PC-3 (cell line): Measurements from ENCODE around the gene ULBP1. TPM values are rescaled to one million over a fixed set of nuclear protein-coding genes. Genes with fewer than 3 reads are reported as not detected.
"Not testable (repeated sequence)": the region's sequence is repeated elsewhere in the genome, so short reads cannot be mapped to it uniquely, and the experiment has no call there.

Experiments
- ATAC-seq: fragments of 200-7000 bp; cut with Tn5 transposase; 2 replicates; pipeline ENCODE4 v1.9.1; 2020; ENCODE audit warnings: mild to moderate bottlenecking, moderate library complexity
- BruUV-seq: library from RNA; stranded (reverse); fragments of 400-500 nt; replicated peaks from 2 replicates; lab custom pipeline; 2021; lab: Mats Ljungman, UMichigan
- CTCF ChIA-PET: fragments of 300-600 bp; sonication (Branson Sonifier 250); formaldehyde crosslinking; loops from one replicate; lab custom pipeline; 2022; ENCODE audit warnings: antibody characterized with exemption; lab: Charles Lee
- POLR2A ChIA-PET: fragments of 300-600 bp; sonication (Branson Sonifier 250); formaldehyde crosslinking; loops from one replicate; lab custom pipeline; 2022; ENCODE audit warnings: antibody characterized with exemption; ENCODE audit not compliant: unreplicated experiment; lab: Charles Lee
- DNase-seq: peaks from one replicate; pipeline ENCODE4 v3.0.0-alpha.2; 2015
- H2AFZ ChIP-seq: fragments of 300-600 bp; sonication (generic); 2 replicates; pipeline ENCODE4 v1.6.0; 2016; ENCODE audit warnings: antibody characterized with exemption, low read length
- H3F3A ChIP-seq: fragments of 300-600 bp; sonication (generic); one replicate; pipeline ENCODE4 v1.6.0; 2017; ENCODE audit warnings: antibody characterized with exemption, low read length, control low read depth, mild to moderate bottlenecking; ENCODE audit not compliant: unreplicated experiment
- H3K27ac ChIP-seq: fragments of 300-600 bp; sonication (generic); 2 replicates; pipeline ENCODE4 v1.5.1; 2016; ENCODE audit warnings: mild to moderate bottlenecking, low read length
- H3K27me3 ChIP-seq: fragments of 300-600 bp; sonication (generic); 2 replicates; pipeline ENCODE4 v1.6.1; 2016; ENCODE audit warnings: low read length, mixed read lengths
- H3K36me3 ChIP-seq: fragments of 300-600 bp; sonication (generic); 2 replicates; pipeline ENCODE4 v1.6.1; 2016; ENCODE audit warnings: low read depth, mixed run types, low read length, mixed read lengths
- H3K4me1 ChIP-seq: fragments of 300-600 bp; sonication (generic); 2 replicates; pipeline ENCODE4 v1.5.1; 2016; ENCODE audit warnings: low read length; ENCODE audit not compliant: insufficient read depth
- H3K4me2 ChIP-seq: fragments of 300-600 bp; sonication (generic); 2 replicates; pipeline ENCODE4 v1.6.0; 2016; ENCODE audit warnings: low read length
- H3K4me3 ChIP-seq: fragments of 300-600 bp; sonication (generic); 2 replicates; pipeline ENCODE4 v1.5.1; 2016; ENCODE audit warnings: mild to moderate bottlenecking, low read length, mixed read lengths
- H3K79me2 ChIP-seq: fragments of 300-600 bp; sonication (generic); 2 replicates; pipeline ENCODE4 v1.6.1; 2017; ENCODE audit warnings: low read length, mixed read lengths
- H3K9ac ChIP-seq: fragments of 300-600 bp; sonication (generic); 2 replicates; pipeline ENCODE4 v1.6.0; 2016; ENCODE audit warnings: mild to moderate bottlenecking, low read length
- H3K9me2 ChIP-seq: fragments of 300-600 bp; sonication (generic); replicated peaks from 2 replicates; pipeline ENCODE4 v1.6.1; 2016; ENCODE audit warnings: mixed run types, low read length, mixed read lengths
- H3K9me3 ChIP-seq: fragments of 300-600 bp; sonication (generic); 2 replicates; pipeline ENCODE4 v1.6.1; 2016; ENCODE audit warnings: low read length, mixed read lengths
- H4K20me1 ChIP-seq: fragments of 300-600 bp; sonication (generic); 2 replicates; pipeline ENCODE4 v1.6.1; 2016; ENCODE audit warnings: low read length, mixed read lengths
- intact Hi-C: fragments of 100-400 bp; cut with micrococcal nuclease; formaldehyde crosslinking; loops from 2 replicates; pipeline ENCODE4 v1.9.0; 2023
- total RNA-seq: library from RNA; depleted of rRNA; stranded (reverse); fragments of >200 nt; gene quantifications from 2 replicates; pipeline ENCODE4 v1.2.3, GENCODE V29; 2014

The ULBP1 gene
- total RNA-seq, 1 experiment from 2014 or later: 0.87 TPM

DNA sequence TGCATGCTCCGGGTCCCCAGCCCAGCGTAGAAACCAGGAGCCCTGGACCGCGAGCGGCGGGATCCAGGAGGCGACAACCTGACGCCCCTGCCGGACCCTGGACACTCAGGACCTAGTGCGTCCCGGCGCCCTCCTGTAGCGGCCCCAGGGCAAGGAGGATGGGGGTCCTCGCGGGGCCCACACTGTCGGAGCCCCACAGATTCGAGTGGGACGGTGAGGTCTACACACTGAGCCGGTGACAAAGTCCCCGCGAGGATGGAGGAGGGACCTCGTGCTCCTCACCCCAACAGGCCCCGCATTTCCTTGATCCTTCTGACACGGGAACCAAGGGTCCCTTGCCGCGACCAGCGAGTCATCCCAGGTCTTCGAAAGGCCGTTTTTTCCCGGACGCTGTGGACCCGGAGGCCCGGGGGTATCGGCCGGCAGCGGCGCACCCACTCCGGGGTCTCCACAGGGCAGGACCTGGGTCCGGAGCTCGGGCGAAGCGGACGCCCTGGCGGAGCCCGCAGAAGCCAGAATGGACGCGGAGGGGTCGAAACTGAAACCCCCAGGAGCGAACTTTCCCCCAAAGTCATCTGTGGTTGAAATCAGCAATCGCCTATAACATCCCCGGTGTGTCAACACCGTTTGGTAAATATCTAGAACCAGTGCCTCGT is 9.3 kb upstream of the ULBP1 start:
- H3K9ac ChIP-seq, DNase-seq, H3K27ac ChIP-seq, H3K79me2 ChIP-seq, POLR2A ChIA-PET, H3K36me3 ChIP-seq, BruUV-seq, CTCF ChIA-PET, H3K4me2 ChIP-seq, intact Hi-C loops, H3K4me1 ChIP-seq, H3K27me3 ChIP-seq, H3K9me3 ChIP-seq, H3K4me3 ChIP-seq, H3F3A ChIP-seq, H2AFZ ChIP-seq, H4K20me1 ChIP-seq, ATAC-seq, H3K9me2 ChIP-seq: not testable (repeated sequence)

GRCh38 chr6:149954984-149955653 is 8.6 kb upstream of the ULBP1 start:
- H3K9me3 ChIP-seq, H4K20me1 ChIP-seq, BruUV-seq, H3K4me2 ChIP-seq, H3K27ac ChIP-seq, CTCF ChIA-PET, H3K36me3 ChIP-seq, H3K4me1 ChIP-seq, H2AFZ ChIP-seq, H3K4me3 ChIP-seq, POLR2A ChIA-PET, ATAC-seq, H3F3A ChIP-seq, H3K79me2 ChIP-seq, H3K27me3 ChIP-seq, H3K9ac ChIP-seq, DNase-seq, intact Hi-C loops, H3K9me2 ChIP-seq: not testable (repeated sequence)

- H2AFZ ChIP-seq, H3K4me1 ChIP-seq, H4K20me1 ChIP-seq, H3K27ac ChIP-seq, H3K4me2 ChIP-seq, H3K4me3 ChIP-seq, H3K9me3 ChIP-seq, H3K9me2 ChIP-seq, H3K36me3 ChIP-seq, intact Hi-C loops, H3K9ac ChIP-seq, POLR2A ChIA-PET, H3K79me2 ChIP-seq, H3F3A ChIP-seq, H3K27me3 ChIP-seq, BruUV-seq, ATAC-seq, DNase-seq, CTCF ChIA-PET: not testable (repeated sequence)
Measured at GRCh38 chr6:149955654-149956317, 8.0 kb upstream of the ULBP1 start.

- H3K36me3 ChIP-seq, H3K4me2 ChIP-seq, H2AFZ ChIP-seq, H3K27ac ChIP-seq, H3K9me3 ChIP-seq, POLR2A ChIA-PET, ATAC-seq, H3K9me2 ChIP-seq, H3K9ac ChIP-seq, CTCF ChIA-PET, DNase-seq, H4K20me1 ChIP-seq, BruUV-seq, H3K27me3 ChIP-seq, H3K4me1 ChIP-seq, H3K4me3 ChIP-seq, intact Hi-C loops, H3K79me2 ChIP-seq, H3F3A ChIP-seq: not testable (repeated sequence)
Measured at GRCh38 chr6:149958124-149958523, 5.6 kb upstream of the ULBP1 start.

DNA sequence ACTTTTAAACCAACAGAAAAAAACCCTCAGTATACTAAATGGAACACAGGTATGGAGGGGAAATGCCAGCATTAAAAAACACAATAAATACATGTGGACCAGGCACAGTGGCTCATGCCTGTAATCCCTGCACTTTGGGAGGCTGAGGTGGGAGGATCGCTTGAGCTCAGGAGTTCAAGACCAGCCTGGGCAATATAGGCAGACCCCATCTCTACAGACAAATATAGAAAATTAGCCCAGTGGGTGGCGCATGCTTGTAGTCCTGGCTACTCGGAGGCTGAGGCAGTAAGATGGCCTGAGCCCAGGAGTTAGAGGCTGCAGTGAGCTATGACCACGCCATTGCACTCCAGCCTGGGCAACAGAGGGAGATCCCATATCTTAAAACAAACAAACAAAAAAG is 3.9 kb upstream of the ULBP1 start:
- H3K9ac ChIP-seq, H3K4me2 ChIP-seq, H3K9me3 ChIP-seq, DNase-seq, H3K36me3 ChIP-seq, H3K4me3 ChIP-seq, H3K9me2 ChIP-seq, CTCF ChIA-PET, BruUV-seq, H3K27ac ChIP-seq, H3K79me2 ChIP-seq, POLR2A ChIA-PET, intact Hi-C loops, ATAC-seq, H3K4me1 ChIP-seq, H4K20me1 ChIP-seq, H3F3A ChIP-seq, H2AFZ ChIP-seq, H3K27me3 ChIP-seq: not testable (repeated sequence)
